HuH-7 (cell line): ENCODE results near the gene ST7.

Experiments
- DNase-seq: peaks from one replicate; pipeline ENCODE4 v3.0.0; 2011; ENCODE audit warnings: low spot score

ST7 gene

GRCh38 chr7:117193564-117193963 lies 240.3 kb downstream of the ST7 start:
- no peak for DNase-seq

DNA sequence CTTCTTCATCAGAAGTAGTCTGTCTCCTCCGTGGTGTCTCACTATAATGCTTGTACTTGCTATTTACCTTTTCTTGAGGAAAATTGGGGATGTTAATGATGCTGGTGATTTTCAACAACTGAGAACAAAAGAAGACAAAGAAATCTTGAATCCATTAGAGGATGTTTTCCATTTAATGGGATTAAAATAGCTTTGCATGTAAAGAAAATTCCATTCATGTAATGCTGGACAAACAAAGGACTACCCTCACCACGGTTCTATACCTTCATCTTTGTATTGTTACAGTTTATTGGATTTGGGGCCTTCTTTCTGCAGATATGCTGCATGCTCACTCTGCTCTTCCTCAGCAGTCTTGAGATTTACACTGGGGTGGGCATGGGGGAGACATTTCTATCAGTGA lies 241.1 kb downstream of the ST7 start:
- no peak for DNase-seq

DNA sequence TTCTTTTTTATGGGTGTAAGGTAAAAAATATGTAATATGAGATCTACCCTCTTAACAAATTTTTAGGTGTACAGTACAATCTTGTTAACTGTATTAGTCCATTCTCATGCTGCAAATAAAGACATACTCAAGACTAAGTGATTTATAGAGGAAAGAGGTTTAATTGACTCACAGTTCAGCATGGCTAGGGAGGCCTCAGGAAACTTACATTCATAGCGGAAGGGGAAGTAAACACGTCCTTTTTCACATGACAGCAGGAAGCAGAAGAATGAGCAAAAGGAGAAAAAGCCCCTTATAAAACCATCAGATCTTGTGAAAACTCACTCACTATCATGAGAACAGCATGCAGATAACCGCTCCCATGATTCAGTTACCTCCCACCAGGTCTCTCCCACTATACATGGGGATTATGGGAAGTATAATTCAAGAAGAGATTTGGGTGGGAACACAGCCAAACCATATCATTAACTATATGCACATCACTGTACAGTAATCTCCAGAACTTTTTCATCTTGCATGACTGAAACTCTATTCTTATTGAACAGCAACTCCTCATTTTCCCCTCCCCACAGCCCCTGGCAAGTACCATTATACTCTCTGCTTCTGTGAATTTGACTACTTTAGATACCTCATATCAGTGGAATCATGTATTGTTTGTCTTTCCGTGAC lies 242.2 kb downstream of the ST7 start:
- DNase-seq, result no peak

- no peak for DNase-seq
Observed at GRCh38 chr7:117200132-117200531, 246.8 kb downstream of the ST7 start.

DNA sequence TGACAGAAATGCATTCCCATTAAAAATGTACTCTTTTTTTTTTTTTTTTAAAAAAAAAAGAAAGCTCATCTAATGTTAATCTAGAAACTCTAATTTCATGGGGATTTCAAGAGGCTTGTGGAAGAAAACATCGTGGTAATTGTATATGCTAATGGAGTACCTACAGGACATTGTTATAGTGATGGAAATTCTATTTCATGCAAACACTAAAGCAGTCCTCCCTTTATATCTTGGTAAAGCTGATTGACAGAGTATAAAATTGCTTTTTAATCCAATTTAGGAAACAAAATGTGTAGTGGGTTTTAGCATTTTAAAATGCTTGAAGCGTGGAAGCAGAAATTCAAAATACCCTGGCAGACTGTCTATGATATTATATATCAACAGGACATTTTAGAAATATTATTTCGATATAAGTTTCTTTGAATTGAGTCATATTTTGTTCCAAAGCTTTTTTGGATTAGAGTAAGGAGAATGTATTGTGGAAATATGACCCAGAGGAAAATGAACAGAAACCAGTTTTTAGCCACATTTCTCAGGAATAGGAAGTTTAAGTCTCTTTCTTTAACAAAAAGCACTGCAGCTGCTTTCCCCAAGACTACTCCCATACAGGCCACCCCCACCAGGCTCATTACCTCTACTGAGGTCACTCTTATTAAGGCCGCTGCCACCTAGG lies 247.6 kb downstream of the ST7 start:
- DNase-seq, result no peak

DNA sequence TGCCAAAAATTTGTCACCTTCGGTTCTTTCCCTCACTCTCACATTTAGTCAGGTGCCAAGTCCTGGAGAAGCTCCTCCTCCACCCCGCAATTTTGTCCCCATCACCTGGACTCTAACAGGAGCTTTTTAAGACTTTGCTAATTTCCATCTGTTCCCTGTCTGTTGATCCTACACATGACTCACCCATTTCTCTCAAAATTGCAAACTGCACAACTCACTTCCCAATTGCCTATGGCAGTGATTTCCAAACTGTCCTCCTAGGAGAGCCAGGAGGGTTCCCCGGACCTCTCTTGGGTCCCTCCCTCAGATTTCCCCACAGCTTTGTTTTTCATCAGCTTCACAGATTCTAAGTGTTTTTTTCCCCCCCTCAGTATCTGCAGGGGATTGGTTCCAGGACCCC lies 249.2 kb downstream of the ST7 start:
- no peak for DNase-seq

DNA sequence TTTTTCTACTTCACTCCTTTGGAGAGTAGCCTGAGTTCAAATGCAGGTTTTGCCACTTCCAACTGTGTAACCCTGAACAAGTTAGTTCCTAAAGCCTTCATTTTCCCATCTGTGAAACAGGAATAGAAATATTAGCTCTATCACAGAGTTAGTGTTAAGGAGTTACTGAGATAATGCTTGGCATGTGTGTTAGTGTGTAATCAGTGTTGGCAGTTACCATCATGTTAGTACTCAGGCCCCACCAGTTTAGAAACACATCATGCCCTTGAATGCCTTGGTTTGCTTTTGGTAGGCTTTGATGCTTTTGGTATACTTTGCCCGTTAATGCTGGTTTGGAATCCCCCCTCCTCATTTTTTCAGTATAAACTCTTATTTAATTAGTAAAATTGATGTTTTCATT lies 249.9 kb downstream of the ST7 start:
- no peak for DNase-seq

GRCh38 chr7:117205873-117206272 lies 252.6 kb downstream of the ST7 start:
- DNase-seq, result no peak

- DNase-seq, result no peak
Observed at GRCh38 chr7:117208257-117208656, 255.0 kb downstream of the ST7 start.

DNA sequence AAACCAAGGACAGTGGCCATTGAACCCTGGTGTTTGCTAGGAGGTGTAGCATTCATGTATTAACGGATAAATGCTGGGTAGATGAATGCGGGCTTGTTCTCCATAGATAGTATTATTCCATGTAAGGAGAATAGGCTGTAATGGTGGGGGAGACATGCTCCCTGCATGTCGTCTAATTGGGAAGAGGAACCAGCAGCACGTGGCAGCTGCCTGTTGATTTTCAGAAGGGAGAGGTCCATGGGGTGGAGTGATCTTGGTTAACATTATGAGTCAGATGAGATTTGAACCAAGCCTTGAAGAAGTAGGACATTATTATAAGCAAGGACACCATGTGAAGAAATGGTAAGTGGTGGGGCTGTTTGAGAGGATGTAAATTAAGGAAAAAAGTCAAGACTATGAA lies 257.1 kb downstream of the ST7 start:
- no peak for DNase-seq

GRCh38 chr7:117210908-117211307 lies 257.6 kb downstream of the ST7 start:
- DNase-seq, result no peak

DNA sequence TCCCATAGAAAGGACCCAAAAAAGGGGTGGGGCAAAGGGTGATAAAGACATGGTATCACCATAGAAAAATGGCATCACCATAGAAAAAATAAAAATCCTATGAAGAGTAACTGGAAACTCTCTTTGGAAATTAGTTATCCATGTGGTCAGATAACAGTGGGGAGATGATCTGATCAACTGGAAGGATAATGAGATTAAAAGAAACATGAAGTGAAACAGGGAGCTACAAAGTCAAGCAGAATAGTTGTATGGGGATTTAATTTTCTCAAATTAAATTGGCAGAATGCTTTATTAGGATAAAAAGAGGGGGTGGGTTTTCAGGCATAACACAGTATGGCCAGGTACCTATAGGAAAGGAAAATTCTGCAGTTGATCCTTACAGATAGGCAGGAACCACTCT lies 258.3 kb downstream of the ST7 start:
- no peak for DNase-seq

DNA sequence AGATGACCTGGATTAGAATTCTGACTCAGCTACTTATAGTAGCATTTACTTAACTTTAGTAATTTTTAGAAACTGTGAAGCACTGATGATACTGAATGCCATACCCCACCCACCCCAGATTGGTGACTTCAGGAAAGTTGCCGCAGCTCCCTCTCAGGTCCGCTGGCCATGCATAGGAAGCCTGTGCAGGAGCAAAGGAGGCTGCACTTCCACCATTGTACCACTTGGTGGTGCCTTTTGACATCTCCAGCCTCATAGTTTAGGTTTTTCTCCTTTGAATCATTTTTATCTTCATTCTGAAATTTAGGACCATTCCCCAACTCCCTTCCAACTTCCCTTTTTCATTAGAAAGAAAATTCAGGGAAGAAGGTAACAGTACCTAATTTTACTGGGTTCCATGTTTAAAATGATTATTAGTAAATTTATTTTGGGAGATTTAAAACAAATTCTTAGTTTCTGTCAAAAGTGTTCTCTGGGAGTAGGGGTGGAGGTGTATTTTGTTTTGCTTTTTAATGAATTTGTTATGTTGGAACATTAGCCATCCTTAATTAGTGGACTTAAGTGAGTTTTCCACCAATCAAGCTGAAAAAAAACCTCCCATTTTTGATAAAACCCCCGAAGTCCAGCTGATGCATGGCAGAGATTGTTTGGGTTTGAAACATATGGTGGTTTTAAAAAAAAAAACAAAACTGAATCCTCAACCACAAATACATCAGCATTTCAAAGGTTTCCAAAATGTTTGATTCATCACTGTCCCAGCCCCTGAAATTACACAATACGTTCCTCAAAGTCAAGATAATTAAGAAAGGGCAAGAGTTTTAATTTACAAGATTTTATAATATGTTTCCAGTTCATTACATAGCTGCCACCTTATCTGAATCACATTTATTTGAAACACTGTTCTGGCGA lies 259.9 kb downstream of the ST7 start:
- DNase-seq, result peak; percentile 39

GRCh38 chr7:117216010-117216409 lies 262.7 kb downstream of the ST7 start:
- no peak for DNase-seq

DNA sequence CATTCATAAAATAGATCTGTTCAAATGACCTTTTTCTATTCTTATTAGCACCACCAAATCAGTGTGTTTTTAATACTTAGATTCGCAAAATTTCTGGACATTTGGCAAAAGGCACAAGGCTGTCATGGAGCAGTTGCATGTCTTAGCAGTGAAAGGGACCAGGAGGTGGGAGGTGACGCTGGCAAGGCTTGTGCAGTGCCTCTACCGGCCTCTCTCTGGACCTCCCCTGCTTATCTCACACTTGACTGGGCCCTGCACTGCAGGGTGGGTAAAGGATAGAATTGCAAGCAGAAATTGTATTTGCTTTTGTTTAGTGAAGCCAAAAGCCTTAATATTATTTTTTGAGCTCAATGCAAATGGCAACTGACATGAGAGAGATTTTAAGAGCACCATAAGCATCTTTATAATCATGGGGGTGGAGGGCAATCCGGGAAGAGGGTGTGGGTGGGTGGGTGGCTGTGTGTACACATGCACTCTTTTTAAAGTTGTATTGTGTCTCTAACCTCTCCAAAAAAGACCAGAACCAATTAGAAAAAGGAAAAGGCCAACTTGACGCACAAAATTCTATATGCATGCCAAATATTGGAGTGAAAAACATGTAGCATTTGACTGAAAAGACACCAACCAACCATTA lies 263.3 kb downstream of the ST7 start:
- DNase-seq, result no peak

DNA sequence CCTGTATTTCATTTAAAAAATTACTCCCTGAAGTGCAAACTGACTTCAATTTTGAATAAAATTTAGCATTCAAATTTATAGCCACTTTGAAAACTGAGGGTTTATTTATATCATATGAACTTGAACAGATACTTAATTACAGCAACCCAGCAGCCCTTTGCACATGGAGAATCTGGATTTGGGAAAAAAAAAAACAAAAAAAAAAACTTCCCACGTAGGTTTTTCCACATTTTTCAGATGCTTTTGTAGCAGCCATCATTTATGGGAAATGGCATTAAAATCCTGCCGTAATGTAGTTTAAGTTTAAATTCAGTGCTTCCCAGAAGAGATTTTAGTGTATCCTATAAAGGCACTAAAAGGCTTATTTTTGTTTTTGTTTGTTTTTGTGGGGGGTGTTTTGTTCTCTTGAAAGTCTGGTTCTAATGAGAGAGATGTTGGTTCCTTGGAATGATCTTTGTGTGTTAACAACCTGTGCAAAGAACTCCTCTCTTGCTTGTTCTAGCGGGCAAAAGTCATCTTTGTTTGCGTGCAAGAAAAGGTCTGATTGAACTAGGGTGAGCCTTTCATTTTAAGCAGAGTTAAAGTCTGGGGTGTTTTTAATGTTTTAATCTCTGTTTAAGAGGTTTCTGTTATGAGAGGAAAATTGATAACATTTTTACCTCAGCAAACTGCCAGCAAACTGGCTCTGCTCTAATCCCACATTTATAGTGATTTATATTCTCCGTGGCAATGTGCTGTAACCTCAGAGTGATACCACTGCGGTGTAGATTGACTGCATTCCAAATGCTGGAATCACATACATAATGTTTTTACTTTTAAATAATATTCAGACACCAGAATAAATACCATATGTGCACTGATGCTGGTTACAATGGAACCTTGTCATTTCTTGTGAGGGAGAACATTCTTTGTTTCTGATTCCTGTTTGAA lies 264.1 kb downstream of the ST7 start:
- no peak for DNase-seq

- DNase-seq, result no peak
Observed at GRCh38 chr7:117218700-117219099, 265.4 kb downstream of the ST7 start.

GRCh38 chr7:117219485-117219884 lies 266.2 kb downstream of the ST7 start:
- DNase-seq, result no peak

DNA sequence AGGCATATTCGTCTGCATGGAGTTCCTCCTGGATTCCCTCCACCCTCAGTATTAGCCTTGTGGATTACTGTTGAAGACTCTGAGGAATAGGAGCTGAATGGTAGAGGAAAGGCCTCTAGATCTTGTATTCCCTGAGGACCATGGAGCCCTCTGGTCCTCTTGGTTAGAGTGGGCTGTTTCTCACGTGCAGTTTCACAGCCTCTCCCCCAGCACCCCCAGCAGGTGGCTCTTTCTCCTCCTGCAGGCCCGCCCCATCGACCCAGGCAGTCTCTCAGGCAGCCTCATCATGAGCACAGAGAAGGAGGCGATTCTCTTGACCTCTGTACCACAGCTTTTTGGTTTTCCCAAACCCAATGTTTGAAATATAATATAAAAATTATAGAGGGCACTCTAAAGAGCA lies 267.5 kb downstream of the ST7 start:
- peak; percentile 12 for DNase-seq

GRCh38 chr7:117225536-117225935 lies 272.2 kb downstream of the ST7 start:
- peak; percentile 20 for DNase-seq

- DNase-seq, result no peak
Observed at GRCh38 chr7:117227091-117227490, 273.8 kb downstream of the ST7 start.
